WTC11 (cell line): ENCODE data around the gene PPP6R1. TPM values are rescaled to one million over a fixed set of nuclear protein-coding genes. Genes with fewer than 3 reads are reported as not detected.

Experiments used
- ATAC-seq: fragments of 200-7000 bp; cut with Tn5 transposase; 2 replicates; pipeline ENCODE4 v1.10.0; 2021; ENCODE audit warnings: mild to moderate bottlenecking, moderate library complexity
- CTCF ChIA-PET: fragments of 300-600 bp; sonication (Branson Sonifier 250); formaldehyde crosslinking; loops from one replicate; lab custom pipeline; 2021; ENCODE audit warnings: antibody characterized with exemption; lab: Charles Lee
- POLR2A ChIA-PET: fragments of 350-600 bp; sonication (Branson Sonifier 250); formaldehyde crosslinking; loops from one replicate; lab custom pipeline; 2021; ENCODE audit warnings: antibody characterized with exemption; lab: Charles Lee
- DNase-seq: peaks from one replicate; pipeline ENCODE4 v3.0.0; 2021; ENCODE audit warnings: low spot score
- H3K27ac Mint-ChIP-seq: 2 replicates; pipeline ENCODE4 v1.8.0; 2021; ENCODE audit warnings: mixed read lengths
- H3K27me3 Mint-ChIP-seq: 2 replicates; pipeline ENCODE4 v1.8.0; 2021; ENCODE audit warnings: low read depth, mild to moderate bottlenecking, moderate library complexity, mixed read lengths
- H3K36me3 Mint-ChIP-seq: 2 replicates; pipeline ENCODE4 v1.8.0; 2021; ENCODE audit warnings: mixed read lengths
- H3K4me1 Mint-ChIP-seq: 2 replicates; pipeline ENCODE4 v1.8.0; 2022; ENCODE audit warnings: mixed read lengths
- H3K4me3 Mint-ChIP-seq: 2 replicates; pipeline ENCODE4 v1.8.0; 2021; ENCODE audit warnings: mild to moderate bottlenecking, moderate library complexity, mixed read lengths
- H3K9me3 Mint-ChIP-seq: 2 replicates; pipeline ENCODE4 v1.8.0; 2021; ENCODE audit warnings: mixed read lengths
- ATF1 ChIP-seq: sonication (generic); formaldehyde crosslinking; IDR thresholded peaks from 2 replicates; pipeline ENCODE4 v1.8.1; 2023; ENCODE audit warnings: mild to moderate bottlenecking, moderate library complexity, missing genetic modification reagents
- FOXK1 ChIP-seq: sonication (generic); formaldehyde crosslinking; IDR thresholded peaks from 2 replicates; pipeline ENCODE4 v1.8.0; 2022; ENCODE audit warnings: mild to moderate bottlenecking, moderate library complexity, missing genetic modification reagents
- GRHL2 ChIP-seq: fragments of 250-450 bp; sonication (Bioruptor Pico); IDR thresholded peaks from 2 replicates; pipeline ENCODE4 v1.8.0; 2022; ENCODE audit warnings: mild to moderate bottlenecking, moderate library complexity; ENCODE audit not compliant: insufficient replicate concordance, severe bottlenecking
- GTF2I ChIP-seq: fragments of 250-450 bp; sonication (Bioruptor Pico); conservative IDR thresholded peaks from 2 replicates; pipeline ENCODE4 v1.4.0; 2021; ENCODE audit warnings: mild to moderate bottlenecking
- MXD4 ChIP-seq: fragments of 250-450 bp; sonication (Bioruptor Pico); IDR thresholded peaks from 2 replicates; pipeline ENCODE4 v1.8.0; 2021; ENCODE audit warnings: mild to moderate bottlenecking, moderate library complexity, borderline replicate concordance
- MYBL2 ChIP-seq: sonication (generic); formaldehyde crosslinking; IDR thresholded peaks from 2 replicates; pipeline ENCODE4 v1.8.1; 2023; ENCODE audit warnings: mild to moderate bottlenecking, moderate library complexity, missing genetic modification reagents
- NFATC4 ChIP-seq: fragments of 250-450 bp; sonication (Bioruptor Pico); IDR thresholded peaks from 2 replicates; pipeline ENCODE4 v1.9.0; 2021; ENCODE audit warnings: mild to moderate bottlenecking
- NFE2L1 ChIP-seq: sonication (generic); formaldehyde crosslinking; IDR thresholded peaks from 2 replicates; pipeline ENCODE4 v1.8.1; 2023; ENCODE audit warnings: missing genetic modification reagents
- NR2C2 ChIP-seq: sonication (generic); formaldehyde crosslinking; IDR thresholded peaks from 2 replicates; pipeline ENCODE4 v1.8.0; 2022; ENCODE audit warnings: mild to moderate bottlenecking, missing genetic modification reagents
- NR3C1 ChIP-seq: sonication (generic); formaldehyde crosslinking; conservative IDR thresholded peaks from 2 replicates; pipeline ENCODE4 v1.8.1; 2023; ENCODE audit warnings: low read depth, mild to moderate bottlenecking, missing genetic modification reagents
- PRRX2 ChIP-seq: fragments of 250-450 bp; sonication (Bioruptor Pico); IDR thresholded peaks from 2 replicates; pipeline ENCODE4 v1.8.0; 2021; ENCODE audit warnings: mild to moderate bottlenecking
- SOX15 ChIP-seq: fragments of 250-450 bp; sonication (Bioruptor Pico); IDR thresholded peaks from 2 replicates; pipeline ENCODE4 v1.9.0; 2021; ENCODE audit warnings: mild to moderate bottlenecking
- TP53 ChIP-seq: sonication (generic); formaldehyde crosslinking; IDR thresholded peaks from 2 replicates; pipeline ENCODE4 v1.8.1; 2023; ENCODE audit warnings: mild to moderate bottlenecking, missing genetic modification reagents
- ZNF232 ChIP-seq: sonication (generic); formaldehyde crosslinking; IDR thresholded peaks from 2 replicates; pipeline ENCODE4 v1.8.0; 2022; ENCODE audit warnings: mild to moderate bottlenecking, missing genetic modification reagents
- ZNF396 ChIP-seq: fragments of 250-450 bp; sonication (Bioruptor Pico); IDR thresholded peaks from 2 replicates; pipeline ENCODE4 v1.8.0; 2021; ENCODE audit warnings: mild to moderate bottlenecking, moderate library complexity, borderline replicate concordance
- total RNA-seq: library from RNA; stranded (reverse); gene quantifications from 3 replicates; pipeline ENCODE4 v1.2.3, GENCODE V29; 2021
- TF ChIP-seq, protein P1 (sequence below): fragments of 250-450 bp; sonication (Bioruptor Pico); IDR thresholded peaks from 2 replicates; pipeline ENCODE4 v1.9.0; 2021; ENCODE audit warnings: mild to moderate bottlenecking, borderline replicate concordance
- TF ChIP-seq, protein P2 (sequence below): fragments of 250-450 bp; sonication (Bioruptor Pico); IDR thresholded peaks from 2 replicates; pipeline ENCODE4 v2.1.2; 2022; ENCODE audit warnings: mild to moderate bottlenecking, moderate library complexity
- TF ChIP-seq, protein P3 (sequence below): sonication (generic); formaldehyde crosslinking; IDR thresholded peaks from 2 replicates; pipeline ENCODE4 v1.8.1; 2022; ENCODE audit warnings: low read depth, missing genetic modification reagents, borderline replicate concordance
- TF ChIP-seq, protein P4 (sequence below): sonication (generic); formaldehyde crosslinking; IDR thresholded peaks from 2 replicates; pipeline ENCODE4 v1.8.0; 2022; ENCODE audit warnings: mild to moderate bottlenecking, missing genetic modification reagents
- TF ChIP-seq, protein P5 (sequence below): sonication (generic); formaldehyde crosslinking; conservative IDR thresholded peaks from 2 replicates; pipeline ENCODE4 v1.8.1; 2022; ENCODE audit warnings: mild to moderate bottlenecking, missing genetic modification reagents

The PPP6R1 gene
- total RNA-seq, 1 experiment from 2014 or later, result 91.8 TPM

DNA sequence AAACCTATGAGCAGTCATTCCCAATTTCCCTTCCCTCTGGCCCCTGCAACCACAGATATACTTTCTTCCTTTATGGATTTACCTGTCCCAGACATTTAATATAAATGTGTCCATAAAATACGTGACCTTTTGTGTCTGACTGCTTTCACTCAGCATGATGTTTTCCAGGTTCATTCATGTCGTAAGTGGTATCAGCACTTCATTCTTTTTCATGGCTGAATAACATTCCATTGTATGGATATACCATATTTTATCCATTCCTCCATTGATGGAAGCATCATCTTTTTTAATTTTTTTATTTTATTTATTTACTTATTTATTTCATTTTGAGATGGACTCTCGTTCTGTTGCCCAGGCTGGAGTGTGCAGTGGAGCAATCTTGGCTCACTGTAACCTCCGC is 8.0 kb upstream of the PPP6R1 start (continued):
- TF ChIP-seq ZNF396 (no peak), NR3C1 (CRISPR knock-in tag) (no peak), NFE2L1 (CRISPR knock-in tag) (no peak)
- TF ChIP-seq, protein P1, sequence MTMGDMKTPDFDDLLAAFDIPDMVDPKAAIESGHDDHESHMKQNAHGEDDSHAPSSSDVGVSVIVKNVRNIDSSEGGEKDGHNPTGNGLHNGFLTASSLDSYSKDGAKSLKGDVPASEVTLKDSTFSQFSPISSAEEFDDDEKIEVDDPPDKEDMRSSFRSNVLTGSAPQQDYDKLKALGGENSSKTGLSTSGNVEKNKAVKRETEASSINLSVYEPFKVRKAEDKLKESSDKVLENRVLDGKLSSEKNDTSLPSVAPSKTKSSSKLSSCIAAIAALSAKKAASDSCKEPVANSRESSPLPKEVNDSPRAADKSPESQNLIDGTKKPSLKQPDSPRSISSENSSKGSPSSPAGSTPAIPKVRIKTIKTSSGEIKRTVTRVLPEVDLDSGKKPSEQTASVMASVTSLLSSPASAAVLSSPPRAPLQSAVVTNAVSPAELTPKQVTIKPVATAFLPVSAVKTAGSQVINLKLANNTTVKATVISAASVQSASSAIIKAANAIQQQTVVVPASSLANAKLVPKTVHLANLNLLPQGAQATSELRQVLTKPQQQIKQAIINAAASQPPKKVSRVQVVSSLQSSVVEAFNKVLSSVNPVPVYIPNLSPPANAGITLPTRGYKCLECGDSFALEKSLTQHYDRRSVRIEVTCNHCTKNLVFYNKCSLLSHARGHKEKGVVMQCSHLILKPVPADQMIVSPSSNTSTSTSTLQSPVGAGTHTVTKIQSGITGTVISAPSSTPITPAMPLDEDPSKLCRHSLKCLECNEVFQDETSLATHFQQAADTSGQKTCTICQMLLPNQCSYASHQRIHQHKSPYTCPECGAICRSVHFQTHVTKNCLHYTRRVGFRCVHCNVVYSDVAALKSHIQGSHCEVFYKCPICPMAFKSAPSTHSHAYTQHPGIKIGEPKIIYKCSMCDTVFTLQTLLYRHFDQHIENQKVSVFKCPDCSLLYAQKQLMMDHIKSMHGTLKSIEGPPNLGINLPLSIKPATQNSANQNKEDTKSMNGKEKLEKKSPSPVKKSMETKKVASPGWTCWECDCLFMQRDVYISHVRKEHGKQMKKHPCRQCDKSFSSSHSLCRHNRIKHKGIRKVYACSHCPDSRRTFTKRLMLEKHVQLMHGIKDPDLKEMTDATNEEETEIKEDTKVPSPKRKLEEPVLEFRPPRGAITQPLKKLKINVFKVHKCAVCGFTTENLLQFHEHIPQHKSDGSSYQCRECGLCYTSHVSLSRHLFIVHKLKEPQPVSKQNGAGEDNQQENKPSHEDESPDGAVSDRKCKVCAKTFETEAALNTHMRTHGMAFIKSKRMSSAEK, result no peak
- TF ChIP-seq, protein P2, sequence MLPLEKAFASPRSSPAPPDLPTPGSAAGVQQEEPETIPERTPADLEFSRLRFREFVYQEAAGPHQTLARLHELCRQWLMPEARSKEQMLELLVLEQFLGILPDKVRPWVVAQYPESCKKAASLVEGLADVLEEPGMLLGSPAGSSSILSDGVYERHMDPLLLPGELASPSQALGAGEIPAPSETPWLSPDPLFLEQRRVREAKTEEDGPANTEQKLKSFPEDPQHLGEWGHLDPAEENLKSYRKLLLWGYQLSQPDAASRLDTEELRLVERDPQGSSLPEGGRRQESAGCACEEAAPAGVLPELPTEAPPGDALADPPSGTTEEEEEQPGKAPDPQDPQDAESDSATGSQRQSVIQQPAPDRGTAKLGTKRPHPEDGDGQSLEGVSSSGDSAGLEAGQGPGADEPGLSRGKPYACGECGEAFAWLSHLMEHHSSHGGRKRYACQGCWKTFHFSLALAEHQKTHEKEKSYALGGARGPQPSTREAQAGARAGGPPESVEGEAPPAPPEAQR (CRISPR knock-in tag), result no peak
- TF ChIP-seq, protein P3, sequence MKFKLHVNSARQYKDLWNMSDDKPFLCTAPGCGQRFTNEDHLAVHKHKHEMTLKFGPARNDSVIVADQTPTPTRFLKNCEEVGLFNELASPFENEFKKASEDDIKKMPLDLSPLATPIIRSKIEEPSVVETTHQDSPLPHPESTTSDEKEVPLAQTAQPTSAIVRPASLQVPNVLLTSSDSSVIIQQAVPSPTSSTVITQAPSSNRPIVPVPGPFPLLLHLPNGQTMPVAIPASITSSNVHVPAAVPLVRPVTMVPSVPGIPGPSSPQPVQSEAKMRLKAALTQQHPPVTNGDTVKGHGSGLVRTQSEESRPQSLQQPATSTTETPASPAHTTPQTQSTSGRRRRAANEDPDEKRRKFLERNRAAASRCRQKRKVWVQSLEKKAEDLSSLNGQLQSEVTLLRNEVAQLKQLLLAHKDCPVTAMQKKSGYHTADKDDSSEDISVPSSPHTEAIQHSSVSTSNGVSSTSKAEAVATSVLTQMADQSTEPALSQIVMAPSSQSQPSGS, result no peak

DNA sequence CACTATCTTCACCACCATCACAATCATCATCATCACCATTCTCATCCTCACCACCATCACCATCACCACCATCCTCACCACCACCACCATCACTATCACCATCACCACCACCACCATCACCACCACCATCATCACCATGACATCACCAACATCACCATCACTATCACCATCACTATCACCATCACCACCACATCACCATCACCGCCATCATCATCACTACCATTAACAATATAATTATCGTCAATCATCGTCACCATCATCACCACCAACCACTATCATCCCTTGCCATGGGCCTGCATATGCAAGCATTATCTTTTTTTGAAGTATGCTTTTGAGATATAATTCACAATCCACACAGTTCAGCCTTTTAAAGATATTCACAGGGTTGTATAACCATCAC is 7.6 kb upstream of the PPP6R1 start:
- ATAC-seq, result no peak
- 0 out of 2 replicates have a peak, but pooled peaks have one; percentile 28 for TF ChIP-seq NFE2L1 (CRISPR knock-in tag)
- no peak for TF ChIP-seq ATF1
- TF ChIP-seq, all 79 proteins: peak for 1
- Mint-ChIP-seq H3K36me3 (peaks cover 13% of the 10 kb centered on the region), H3K27me3 (no peaks in the 10 kb centered on the region), H3K4me3 (no peak overlapping the region), H3K27ac (no peak overlapping the region), H3K4me1 (0 out of 2 replicates have a peak, but pooled peaks cover 3% of the 10 kb centered on the region), H3K9me3 (peaks cover 16% of the 10 kb centered on the region)
- CTCF ChIA-PET, result no interaction called here
- POLR2A ChIA-PET, result no interaction called here
- DNase-seq, result no peak

DNA sequence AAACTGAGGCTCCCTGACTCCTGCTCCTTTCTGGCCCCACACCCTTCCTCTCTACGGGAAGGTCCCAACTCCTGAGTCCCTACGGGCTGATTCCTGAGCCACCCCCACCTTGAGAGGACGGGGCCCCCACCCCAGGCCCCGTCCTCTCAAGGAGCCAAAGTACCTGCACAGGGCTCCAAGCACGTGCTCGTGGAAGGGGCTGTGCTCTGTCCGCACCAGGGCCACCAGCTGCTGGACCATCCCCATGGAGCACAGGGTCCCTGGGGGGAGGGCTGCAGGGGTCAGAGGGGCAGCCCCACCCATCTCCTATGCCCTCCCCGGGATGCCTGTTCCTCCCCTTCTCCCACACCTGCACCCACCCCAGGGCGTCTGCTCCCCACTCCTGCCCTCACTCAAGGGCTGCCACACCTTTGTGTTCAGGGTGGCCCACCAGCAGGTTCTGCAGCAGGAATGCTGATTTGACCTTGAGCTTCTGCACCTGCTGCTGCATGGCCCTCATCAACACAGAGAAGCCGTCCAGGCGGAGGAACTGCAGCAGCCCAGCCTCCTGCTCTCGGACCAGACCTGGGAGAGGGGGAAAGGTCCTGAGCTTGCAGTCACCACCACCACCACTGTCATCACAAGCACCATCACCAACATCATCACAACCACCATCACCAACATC is 7.0 kb upstream of the PPP6R1 start:
- CTCF ChIA-PET, result no interaction called here
- no peak overlapping the region for H3K27ac Mint-ChIP-seq
- ATAC-seq (no peak), DNase-seq (no peak)
- H3K9me3 Mint-ChIP-seq, result peaks cover 16% of the 10 kb centered on the region
- no peaks in the 10 kb centered on the region for H3K27me3 Mint-ChIP-seq
- 0 out of 2 replicates have a peak, but pooled peaks cover 3% of the 10 kb centered on the region for H3K4me1 Mint-ChIP-seq
- POLR2A ChIA-PET, result interaction anchor here (0.6 kb wide), 1 partner anchor 55 kb away, joined by 3 read pairs; no protein-coding TSS in a partner anchor
- no peak overlapping the region for H3K4me3 Mint-ChIP-seq
- peaks cover 13% of the 10 kb centered on the region for H3K36me3 Mint-ChIP-seq
- TF ChIP-seq SOX15 (no peak), ZNF232 (no peak), GTF2I (CRISPR knock-in tag) (no peak), PRRX2 (CRISPR knock-in tag) (no peak), NR2C2 (no peak), FOXK1 (CRISPR knock-in tag) (no peak), NFATC4 (CRISPR knock-in tag) (no peak), MXD4 (CRISPR knock-in tag) (no peak), GRHL2 (no peak), TP53 (CRISPR knock-in tag) (no peak), MYBL2 (CRISPR knock-in tag) (no peak)
- TF ChIP-seq, protein P4, sequence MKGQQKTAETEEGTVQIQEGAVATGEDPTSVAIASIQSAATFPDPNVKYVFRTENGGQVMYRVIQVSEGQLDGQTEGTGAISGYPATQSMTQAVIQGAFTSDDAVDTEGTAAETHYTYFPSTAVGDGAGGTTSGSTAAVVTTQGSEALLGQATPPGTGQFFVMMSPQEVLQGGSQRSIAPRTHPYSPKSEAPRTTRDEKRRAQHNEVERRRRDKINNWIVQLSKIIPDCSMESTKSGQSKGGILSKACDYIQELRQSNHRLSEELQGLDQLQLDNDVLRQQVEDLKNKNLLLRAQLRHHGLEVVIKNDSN (CRISPR knock-in tag), result no peak
- TF ChIP-seq, protein P5, sequence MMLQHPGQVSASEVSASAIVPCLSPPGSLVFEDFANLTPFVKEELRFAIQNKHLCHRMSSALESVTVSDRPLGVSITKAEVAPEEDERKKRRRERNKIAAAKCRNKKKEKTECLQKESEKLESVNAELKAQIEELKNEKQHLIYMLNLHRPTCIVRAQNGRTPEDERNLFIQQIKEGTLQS (CRISPR knock-in tag), result no peak
- TF ChIP-seq, protein P3, result no peak
